Vagina (tissue), 2 donors: ENCODE measurements around the gene PCIF1.

Experiments used
- CTCF ChIP-seq, 3 experiments: fragments of 450-650 bp in 2 of 3; fragments of 200-600 bp in 1 of 3; sonication (generic) in 1 of 3; IDR thresholded peaks; one replicate each; pipeline ENCODE4 v1.5.1; 2017 to 2019; ENCODE audit warnings: antibody characterized with exemption in 3 of 3, mild to moderate bottlenecking in 2 of 3, moderate library complexity in 2 of 3
- POLR2A ChIP-seq, 2 donors: fragments of 450-650 bp; IDR thresholded peaks; one replicate each; pipeline ENCODE4 v1.6.1; 2017; ENCODE audit warnings: antibody characterized with exemption in 2 of 2, mild to moderate bottlenecking in 2 of 2, moderate library complexity in 2 of 2

- TF ChIP-seq POLR2A (IDR thresholded peaks at IDR 0.05) (no peak), CTCF (IDR thresholded peaks at IDR 0.05) (no peak)
Observed at GRCh38 chr20:45924391-45925261, 9.9 kb upstream of the PCIF1 start.
